ENCODE results near the gene RAPH1. TPM values are rescaled to one million over a fixed set of nuclear protein-coding genes. Genes with fewer than 3 reads are reported as not detected.
"Not testable (repeated sequence)": the region's sequence is repeated elsewhere in the genome, so short reads cannot be mapped to it uniquely, and the experiment has no call there.

The RAPH1 gene
- total RNA-seq, 1 donor from 2014 or later = 115 TPM

- DNase-seq (ENCODE audit: low spot score) = no peak
- intact Hi-C loops (cut with DNase I) = no loop called here
- ATAC-seq = no peak
Observed at GRCh38 chr2:203548887-203549286, 13.8 kb upstream of the RAPH1 start.

GRCh38 chr2:203547356-203547755 lies 12.3 kb upstream of the RAPH1 start:
- no peak for ATAC-seq
- no peak for DNase-seq (ENCODE audit: low spot score)
- intact Hi-C loops (cut with DNase I) = no loop called here

- intact Hi-C loops (cut with DNase I) = no loop called here
- DNase-seq (ENCODE audit: low spot score) (no peak), ATAC-seq (no peak)
Observed at GRCh38 chr2:203544402-203544801, 9.3 kb upstream of the RAPH1 start.

- DNase-seq (ENCODE audit: low spot score) (no peak), ATAC-seq (no peak)
- intact Hi-C loops (cut with DNase I) = no loop called here
Observed at GRCh38 chr2:203543898-203544328, 8.8 kb upstream of the RAPH1 start.

- intact Hi-C loops (cut with DNase I); DNase-seq (ENCODE audit: low spot score); ATAC-seq: not testable (repeated sequence)
Observed at GRCh38 chr2:203540598-203540997, 5.5 kb upstream of the RAPH1 start.

GRCh38 chr2:203538237-203538636 lies 3.1 kb upstream of the RAPH1 start:
- ATAC-seq; intact Hi-C loops (cut with DNase I); DNase-seq (ENCODE audit: low spot score): not testable (repeated sequence)

GRCh38 chr2:203536586-203536951 lies 1.5 kb upstream of the RAPH1 start:
- ATAC-seq; DNase-seq (ENCODE audit: low spot score); intact Hi-C loops (cut with DNase I): not testable (repeated sequence)

GRCh38 chr2:203535784-203536585 lies 884 bp upstream of the RAPH1 start:
- ATAC-seq (no peak), DNase-seq (ENCODE audit: low spot score) (no peak)
- intact Hi-C loops (cut with DNase I) = no loop called here

- peak; percentile 58 for ATAC-seq
- intact Hi-C loops (cut with DNase I) = no loop called here
- DNase-seq (ENCODE audit: low spot score) = peak; percentile 67
Observed at GRCh38 chr2:203534621-203535077, 452 bp downstream of the RAPH1 start.

- ATAC-seq (peak; percentile 50), DNase-seq (ENCODE audit: low spot score) (no peak)
- intact Hi-C loops (cut with DNase I) = no loop called here
Observed at GRCh38 chr2:203533676-203534591, 1.2 kb downstream of the RAPH1 start.

GRCh38 chr2:203532957-203533658 lies 2.0 kb downstream of the RAPH1 start:
- DNase-seq (ENCODE audit: low spot score) (no peak), ATAC-seq (peak; percentile 41)
- intact Hi-C loops (cut with DNase I) = no loop called here

GRCh38 chr2:203527719-203528118 lies 7.4 kb downstream of the RAPH1 start:
- DNase-seq (ENCODE audit: low spot score) (no peak), ATAC-seq (no peak)
- intact Hi-C loops (cut with DNase I) = no loop called here

GRCh38 chr2:203513268-203513667 lies 21.8 kb downstream of the RAPH1 start:
- not testable (repeated sequence) for DNase-seq (ENCODE audit: low spot score)

GRCh38 chr2:203510941-203511305 lies 24.2 kb downstream of the RAPH1 start:
- DNase-seq (ENCODE audit: low spot score) (no peak), ATAC-seq (no peak)
- intact Hi-C loops (cut with DNase I) = no loop called here

More at GRCh38 chr2:203513268-203513667, 21.8 kb downstream of the RAPH1 start:
- intact Hi-C loops (cut with DNase I); ATAC-seq: not testable (repeated sequence)

GRCh38 chr2:203510256-203510940 lies 24.7 kb downstream of the RAPH1 start:
- DNase-seq (ENCODE audit: low spot score) (no peak), ATAC-seq (no peak)

GRCh38 chr2:203503460-203503859 lies 31.6 kb downstream of the RAPH1 start:
- DNase-seq (ENCODE audit: low spot score); ATAC-seq; intact Hi-C loops (cut with DNase I): not testable (repeated sequence)

More at GRCh38 chr2:203510256-203510940, 24.7 kb downstream of the RAPH1 start:
- intact Hi-C loops (cut with DNase I) = no loop called here

GRCh38 chr2:203501873-203502272 lies 33.2 kb downstream of the RAPH1 start:
- no peak for ATAC-seq
- no peak for DNase-seq (ENCODE audit: low spot score)
- intact Hi-C loops (cut with DNase I) = no loop called here

- intact Hi-C loops (cut with DNase I) = no loop called here
- no peak for ATAC-seq
Observed at GRCh38 chr2:203500951-203501350, 34.1 kb downstream of the RAPH1 start.

GRCh38 chr2:203500297-203500696 lies 34.8 kb downstream of the RAPH1 start:
- DNase-seq (ENCODE audit: low spot score) (no peak), ATAC-seq (no peak)
- intact Hi-C loops (cut with DNase I) = no loop called here

More at GRCh38 chr2:203500951-203501350, 34.1 kb downstream of the RAPH1 start:
- no peak for DNase-seq (ENCODE audit: low spot score)

All from sciatic nerve (tissue), 2 donors.